H1 (cell line): ENCODE data around the gene AGPS. TPM values are rescaled to one million over a fixed set of nuclear protein-coding genes. Genes with fewer than 3 reads are reported as not detected.

Experiments
- CTCF ChIA-PET: fragments of 300-600 bp; sonication (Branson Sonifier 250); formaldehyde crosslinking; loops from one replicate; lab custom pipeline; 2021; ENCODE audit not compliant: partially characterized antibody; lab: Charles Lee
- POLR2A ChIA-PET: fragments of 300-600 bp; sonication (Branson Sonifier 250); formaldehyde crosslinking; loops from one replicate; lab custom pipeline; 2021; ENCODE audit warnings: inconsistent platforms; ENCODE audit not compliant: partially characterized antibody; lab: Charles Lee
- DNase-seq, 2 experiments: peaks; one replicate each; pipeline versions ENCODE4 v3.0.0 to v3.0.0-alpha.2; 2010 to 2022; ENCODE audit warnings: low spot score in 2 of 2, low read depth in 1 of 2, mixed read lengths in 1 of 2
- FAIRE-seq: peaks from 2 replicates; lab custom pipeline; 2011; peaks lifted over from hg19 to GRCh38; lab: Jason Lieb, UNC
- H2AFZ ChIP-seq: 2 replicates; pipeline ENCODE4 v1.8.1; 2012; ENCODE audit warnings: low read length, inconsistent platforms
- H2AK5ac ChIP-seq: 2 replicates; pipeline ENCODE4 v1.6.1; 2013; ENCODE audit warnings: low read depth, low read length
- H2BK120ac ChIP-seq: replicated peaks from 2 replicates; pipeline ENCODE3; 2013; ENCODE audit warnings: low read depth, low read length, inconsistent platforms
- H2BK12ac ChIP-seq: 2 replicates; pipeline ENCODE4 v1.6.1; 2013; ENCODE audit warnings: low read depth, low read length
- H2BK15ac ChIP-seq: 2 replicates; pipeline ENCODE4 v1.6.1; 2013; ENCODE audit warnings: low read length
- H2BK20ac ChIP-seq: 2 replicates; pipeline ENCODE4 v1.6.1; 2013; ENCODE audit warnings: low read length
- H2BK5ac ChIP-seq: 2 replicates; pipeline ENCODE4 v1.6.1; 2013; ENCODE audit warnings: low read depth, low read length
- H3K14ac ChIP-seq: 2 replicates; pipeline ENCODE4 v1.6.1; 2013; ENCODE audit warnings: inconsistent platforms; ENCODE audit not compliant: insufficient read length
- H3K18ac ChIP-seq: 2 replicates; pipeline ENCODE4 v1.6.1; 2013; ENCODE audit warnings: low read length; ENCODE audit errors: extremely low read depth
- H3K23ac ChIP-seq: 2 replicates; pipeline ENCODE4 v1.6.1; 2013; ENCODE audit warnings: inconsistent platforms; ENCODE audit not compliant: insufficient read length
- H3K23me2 ChIP-seq: 2 replicates; pipeline ENCODE4 v1.6.1; 2013; ENCODE audit warnings: low read depth, low read length
- H3K27ac ChIP-seq: 2 replicates; pipeline ENCODE4 v1.6.1; 2011; ENCODE audit warnings: low read depth, low read length, inconsistent platforms
- H3K27me3 ChIP-seq, 4 experiments: replicated peaks in 1 of 4; 1 replicate in 1 of 4; 2 replicates in 3 of 4; pipeline versions ENCODE4 v1.6.1 to v1.8.1; 2011 to 2013; ENCODE audit warnings: low read length in 3 of 4, mild to moderate bottlenecking in 3 of 4, inconsistent platforms in 2 of 4, mixed read lengths in 2 of 4, moderate library complexity in 1 of 4; ENCODE audit not compliant: control insufficient read depth in 3 of 4, insufficient read depth in 3 of 4; ENCODE audit errors: extremely low read depth in 1 of 4
- H3K36me3 ChIP-seq, 4 experiments: 2 replicates each; pipeline versions ENCODE4 v1.6.1 to v1.8.1; 2011 to 2013; ENCODE audit warnings: mild to moderate bottlenecking in 4 of 4, low read length in 3 of 4, moderate library complexity in 2 of 4, control low read depth in 1 of 4, inconsistent platforms in 1 of 4; ENCODE audit not compliant: insufficient read depth in 4 of 4, control insufficient read depth in 2 of 4
- H3K4ac ChIP-seq: replicated peaks from 2 replicates; pipeline ENCODE3; 2013; ENCODE audit warnings: low read length, low read depth, mixed read lengths, inconsistent platforms; ENCODE audit not compliant: insufficient read length
- H3K4me1 ChIP-seq, 4 experiments: replicated peaks in 1 of 4; 1 replicate in 1 of 4; 2 replicates in 3 of 4; pipeline versions ENCODE4 v1.6.1 to v1.8.1; 2011 to 2013; ENCODE audit warnings: low read length in 3 of 4, inconsistent platforms in 2 of 4, mixed read lengths in 1 of 4; ENCODE audit not compliant: insufficient read depth in 4 of 4, control insufficient read depth in 3 of 4
- H3K4me2 ChIP-seq, 2 experiments: 2 replicates each; pipeline versions ENCODE4 v1.6.1 to v1.8.1; 2011 to 2013; ENCODE audit warnings: low read depth in 2 of 2, low read length in 2 of 2, control low read depth in 1 of 2, inconsistent platforms in 1 of 2, mild to moderate bottlenecking in 1 of 2; ENCODE audit not compliant: insufficient read depth in 1 of 2
- H3K4me3 ChIP-seq, 4 experiments: fragments of 200-600, 300-600 bp in 1 of 4; sonication (generic), shearing (Covaris generic), sonication (Bioruptor Twin) in 1 of 4; 2 replicates each; pipeline versions ENCODE4 v1.5.1 to v1.8.1; 2011 to 2016; ENCODE audit warnings: low read length in 4 of 4, low read depth in 3 of 4, control low read depth in 2 of 4, inconsistent platforms in 2 of 4, mild to moderate bottlenecking in 2 of 4, mixed read lengths in 1 of 4, moderate library complexity in 1 of 4; ENCODE audit not compliant: insufficient read depth in 2 of 4; ENCODE audit errors: extremely low read depth in 1 of 4
- H3K56ac ChIP-seq: replicated peaks from 2 replicates; pipeline ENCODE3; 2013; ENCODE audit warnings: low read depth, mild to moderate bottlenecking, mixed read lengths, low read length, inconsistent platforms; ENCODE audit not compliant: insufficient read length
- H3K79me1 ChIP-seq: 2 replicates; pipeline ENCODE4 v1.6.1; 2013; ENCODE audit warnings: low read depth, low read length, control low read depth
- H3K79me2 ChIP-seq, 2 experiments: 2 replicates each; pipeline versions ENCODE4 v1.6.1 to v1.8.1; 2012 to 2013; ENCODE audit warnings: low read length in 2 of 2, mild to moderate bottlenecking in 2 of 2, inconsistent platforms in 1 of 2; ENCODE audit not compliant: insufficient read depth in 2 of 2, control insufficient read depth in 1 of 2
- H3K9ac ChIP-seq, 4 experiments: replicated peaks in 1 of 4; 1 replicate in 1 of 4; 2 replicates in 3 of 4; pipeline versions ENCODE4 v1.6.1 to v1.8.1; 2011 to 2013; ENCODE audit warnings: low read depth in 3 of 4, low read length in 3 of 4, control low read depth in 2 of 4, mild to moderate bottlenecking in 2 of 4, moderate library complexity in 2 of 4, inconsistent platforms in 1 of 4; ENCODE audit errors: extremely low read depth in 1 of 4
- H3K9me3 ChIP-seq, 2 experiments: 2 replicates each; pipeline versions ENCODE4 v1.6.1 to v1.8.1; 2012 to 2013; ENCODE audit warnings: mild to moderate bottlenecking in 2 of 2, moderate library complexity in 2 of 2, control low read depth in 1 of 2, inconsistent platforms in 1 of 2, low read depth in 1 of 2, low read length in 1 of 2, mixed read lengths in 1 of 2; ENCODE audit not compliant: insufficient read depth in 2 of 2
- H4K20me1 ChIP-seq, 2 experiments: replicated peaks in 1 of 2; 2 replicates each; pipeline versions ENCODE3 to v1.8.1; 2011 to 2013; ENCODE audit warnings: inconsistent platforms in 2 of 2, low read length in 2 of 2, mild to moderate bottlenecking in 1 of 2; ENCODE audit not compliant: insufficient read depth in 2 of 2, control insufficient read depth in 1 of 2
- H4K5ac ChIP-seq: 2 replicates; pipeline ENCODE4 v1.6.1; 2013; ENCODE audit warnings: low read length, low read depth, mixed read lengths, inconsistent platforms; ENCODE audit not compliant: insufficient read length
- H4K8ac ChIP-seq: 2 replicates; pipeline ENCODE4 v1.8.0; 2013; ENCODE audit warnings: mild to moderate bottlenecking, moderate library complexity, low read length, inconsistent platforms; ENCODE audit not compliant: insufficient read depth; ENCODE audit errors: extremely low read depth
- H4K91ac ChIP-seq: replicated peaks from 2 replicates; pipeline ENCODE3; 2013; ENCODE audit warnings: low read length, mixed read lengths, inconsistent platforms; ENCODE audit not compliant: insufficient read length
- CBX8 ChIP-seq: fragments of 300-800, 300-1000 bp; sonication (generic); IDR thresholded peaks from 2 replicates; pipeline ENCODE4 v1.7.1; 2016; ENCODE audit warnings: low read depth, low read length, borderline replicate concordance
- CREB1 ChIP-seq: IDR thresholded peaks from 2 replicates; pipeline ENCODE4 v1.6.1; 2012; ENCODE audit warnings: inconsistent platforms
- CTBP2 ChIP-seq: IDR thresholded peaks from 2 replicates; pipeline ENCODE4 v1.7.0; 2011; ENCODE audit warnings: borderline replicate concordance, mild to moderate bottlenecking, moderate library complexity, mixed read lengths, low read length; ENCODE audit not compliant: insufficient read depth, insufficient read length
- CTCF ChIP-seq, 3 experiments: IDR thresholded peaks; 1 replicate in 2 of 3; 2 replicates in 1 of 3; pipeline versions ENCODE4 v1.5.1 to v1.6.1; 2011; ENCODE audit warnings: low read length in 3 of 3, mild to moderate bottlenecking in 3 of 3, inconsistent platforms in 2 of 3, low read depth in 1 of 3, moderate library complexity in 1 of 3; ENCODE audit not compliant: insufficient read depth in 1 of 3; ENCODE audit errors: control extremely low read depth in 1 of 3
- EZH2 ChIP-seq: fragments of 200-600 bp; sonication (generic); IDR thresholded peaks from 2 replicates; pipeline ENCODE4 v1.7.1; 2012; ENCODE audit warnings: low read depth, mild to moderate bottlenecking, moderate library complexity, low read length, inconsistent platforms; ENCODE audit not compliant: severe bottlenecking
- KDM1A ChIP-seq: fragments of 200-600, 300-600 bp; sonication (generic); IDR thresholded peaks from 2 replicates; pipeline ENCODE4 v1.7.1; 2016; ENCODE audit warnings: mild to moderate bottlenecking, low read length, borderline replicate concordance
- NRF1 ChIP-seq: IDR thresholded peaks from 2 replicates; pipeline ENCODE4 v1.6.1; 2011; ENCODE audit warnings: mild to moderate bottlenecking, low read depth, low read length, improper control_type of control experiment
- POU5F1 ChIP-seq: IDR thresholded peaks from 2 replicates; pipeline ENCODE4 v1.6.1; 2011; ENCODE audit warnings: low read depth, mild to moderate bottlenecking, low read length, moderate library complexity
- RFX5 ChIP-seq: IDR thresholded peaks from 2 replicates; pipeline ENCODE4 v1.6.1; 2011; ENCODE audit warnings: low read depth, low read length, improper control_type of control experiment, borderline replicate concordance
- RXRA ChIP-seq: IDR thresholded peaks from 2 replicates; pipeline ENCODE4 v1.6.1; 2011; ENCODE audit warnings: low read depth, mild to moderate bottlenecking, low read length, moderate library complexity; ENCODE audit not compliant: insufficient read depth
- YY1 ChIP-seq: IDR thresholded peaks from 2 replicates; pipeline ENCODE4 v1.6.1; 2011; ENCODE audit warnings: low read depth, mild to moderate bottlenecking, low read length
- ZNF274 ChIP-seq: IDR thresholded peaks from 2 replicates; pipeline ENCODE4 v1.7.0; 2012; ENCODE audit warnings: low read length, borderline replicate concordance; ENCODE audit errors: extremely low read depth
- WGBS, 2 experiments: shearing (Covaris generic) in 1 of 2; methylation state at CpG; one replicate each; pipeline versions ENCODE4 v1.1.6 to v1.1.7; 2013 to 2015; ENCODE audit warnings: low lambda C conversion rate in 2 of 2, mixed read lengths in 2 of 2, inconsistent platforms in 1 of 2, low coverage in 1 of 2, missing lambda C conversion rate in 1 of 2; ENCODE audit not compliant: insufficient replicate concordance in 2 of 2, insufficient coverage in 1 of 2, insufficient read length in 1 of 2; ENCODE audit errors: extremely low coverage in 1 of 2, missing lambda C conversion rate in 1 of 2; 5-methylcytosine and 5-hydroxymethylcytosine counted together
- polyA plus RNA-seq, 7 experiments: library from polyadenylated mRNA; depleted of rRNA in 3 of 7; stranded (reverse) in 5 of 7; unstranded in 2 of 7; fragments of >200 nt in 5 of 7; fragments of 200-250 nt in 2 of 7; gene quantifications; 1 replicate in 5 of 7; 2 replicates in 1 of 7; 4 replicates in 1 of 7; pipeline versions ENCODE4 v1.2.1 to v1.2.3, GENCODE V29; 2011 to 2013; ENCODE audit warnings: missing spikeins in 2 of 7, mixed read lengths in 2 of 7
- total RNA-seq: library from RNA; stranded (reverse); fragmentation: NEBNext Ultra II Directional; extraction: Animal tissue kit (Norgen Biotek cat#: 25700); gene quantifications from 2 replicates; pipeline ENCODE4 v1.2.1, GENCODE V29; 2021

The AGPS gene
- total and polyA plus RNA-seq, 2 of the 8 experiments (the other 6 are each of a cell fraction or from before 2014, with no cell fraction given), result 7.3 to 57.8 TPM

DNA sequence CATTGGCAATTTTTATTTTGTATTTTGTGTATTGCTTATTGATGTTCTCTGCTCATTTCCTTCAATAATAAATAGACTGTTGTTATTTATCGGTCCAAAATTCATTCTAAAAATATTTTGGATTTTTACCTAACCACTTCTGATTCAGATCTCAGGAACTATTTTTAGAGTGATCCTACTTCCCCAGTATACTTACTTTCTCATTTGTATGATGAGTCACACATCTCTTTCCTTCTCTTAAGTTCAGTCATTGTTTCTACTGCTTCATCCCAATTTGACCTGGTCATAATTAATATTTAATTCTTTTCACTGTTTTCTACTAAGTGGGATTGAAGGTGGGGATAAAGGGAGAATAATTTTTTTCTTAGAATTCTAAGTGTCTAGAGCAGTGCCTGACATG, 75.1 kb downstream of the AGPS start:
- Histone ChIP-seq H3K79me2 (no peaks in the 10 kb centered on the region), H2AFZ (no peak overlapping the region)
- TF ChIP-seq EZH2, result no peak
- TF ChIP-seq RXRA, result no peak
- no peak for TF ChIP-seq YY1
- TF ChIP-seq CREB1, result no peak
- TF ChIP-seq POU5F1, result no peak
- TF ChIP-seq KDM1A, result no peak
- TF ChIP-seq ZNF274, result no peak
- TF ChIP-seq CTBP2, result no peak
- no peak for TF ChIP-seq CBX8
- no peak for TF ChIP-seq CTCF (IDR thresholded peaks at IDR 0.05; ENCODE audit: control extremely low read depth in 1 of 3, insufficient read depth in 1 of 3, low read depth in 1 of 3, low read length in 3 of 3)
- no peak for TF ChIP-seq NRF1
- no peak for TF ChIP-seq RFX5

More for the DNA sequence above, 75.1 kb downstream of the AGPS start:
- Histone ChIP-seq H3K36me3 (peaks cover 0 to 19% (median 0%) of the 10 kb centered on the region in 4 experiments; a peak in 1 of 8 replicates), H2BK5ac (no peak overlapping the region), H2AK5ac (no peak overlapping the region), H3K18ac (no peak overlapping the region), H3K4me1 (peaks cover 0 to 6% (median under 1%) of the 10 kb centered on the region in 4 experiments; a peak in 2 of 7 replicates), H3K79me1 (no peaks in the 10 kb centered on the region), H4K20me1 (peaks cover 0 to 3% of the 10 kb centered on the region in 2 experiments), H3K23me2 (no peaks in the 10 kb centered on the region), H3K56ac (no peak overlapping the region), H4K91ac (no peak overlapping the region), H3K27ac (no peak overlapping the region), H3K4me3 (no peak overlapping the region), H3K9me3 (no peaks in the 10 kb centered on the region; a peak in 1 of 4 replicates), H3K27me3 (no peaks in the 10 kb centered on the region), H2BK12ac (no peak overlapping the region), H3K4me2 (no peak overlapping the region), H3K4ac (no peak overlapping the region), H4K8ac (no peak overlapping the region), H2BK120ac (no peak overlapping the region), H3K9ac (no peak overlapping the region), H4K5ac (no peak overlapping the region), H2BK20ac (no peak overlapping the region), H3K23ac (no peak overlapping the region), H3K14ac (no peak overlapping the region), H2BK15ac (no peak overlapping the region)
- CTCF ChIA-PET, result no interaction called here
- POLR2A ChIA-PET, result no interaction called here
- FAIRE-seq (no peak), DNase-seq (no peak)
- WGBS, 2 experiments, result 89% methylated on average over 1 of the region's 1 CpG; no CpG with 5 or more reads in 1 of the 2 experiments
